GM18499 (cell line): ENCODE data around the gene PEX5L.
A peak's percentile ranks its signal among the peaks of the same experiment; 100 is the strongest.
"Not testable (repeated sequence)": the region's sequence is repeated elsewhere in the genome, so short reads cannot be mapped to it uniquely, and the experiment has no call there.

ENCODE experiments used
- ATAC-seq: cut with Tn5 transposase; IDR thresholded peaks from one replicate; pipeline ENCODE4 v1.9.1; 2021; ENCODE audit warnings: moderate number of reproducible peaks; ENCODE audit not compliant: insufficient read depth, unreplicated experiment

Gene PEX5L

DNA sequence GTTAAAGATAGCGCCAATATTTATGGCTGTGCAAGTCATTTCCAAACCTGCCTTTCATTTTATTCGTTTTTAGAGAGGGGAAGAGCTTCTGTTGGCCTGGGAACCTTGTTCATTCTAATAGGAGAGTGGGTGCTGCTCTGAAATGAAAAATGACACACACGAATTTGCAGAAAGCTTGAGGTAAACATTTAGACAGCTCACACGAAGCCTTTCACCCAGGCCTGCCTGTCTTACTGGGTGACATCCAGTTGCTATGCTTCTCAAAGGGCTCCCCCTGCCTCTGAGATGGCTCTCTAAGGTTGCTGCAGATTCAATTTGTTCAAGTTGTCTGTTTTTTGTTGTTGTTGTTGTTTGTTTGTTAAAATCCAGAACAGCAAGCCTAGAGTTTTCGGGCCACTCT lies 18.2 kb downstream of the PEX5L start:
- ATAC-seq, result no peak

DNA sequence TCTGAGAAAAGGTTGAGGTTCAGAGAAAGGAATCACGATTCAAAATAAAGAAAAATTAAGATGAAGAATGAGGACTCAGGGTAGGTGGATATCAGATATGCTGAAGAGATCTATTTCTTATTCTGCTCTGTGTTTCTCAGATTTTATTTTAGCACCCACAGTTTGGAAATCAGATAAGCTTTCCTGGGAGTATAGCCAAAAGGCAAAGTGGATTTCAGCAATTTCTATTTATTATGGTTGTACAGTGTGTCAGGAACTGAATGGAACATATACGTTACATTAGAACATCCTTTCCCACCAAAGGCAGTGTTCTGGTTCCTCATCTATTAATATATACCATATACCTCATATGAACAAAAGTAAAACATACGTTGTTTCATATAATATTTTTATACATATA lies 18.9 kb downstream of the PEX5L start:
- ATAC-seq, result no peak

GRCh38 chr3:180011927-180012326 lies 24.8 kb downstream of the PEX5L start:
- ATAC-seq, result no peak

DNA sequence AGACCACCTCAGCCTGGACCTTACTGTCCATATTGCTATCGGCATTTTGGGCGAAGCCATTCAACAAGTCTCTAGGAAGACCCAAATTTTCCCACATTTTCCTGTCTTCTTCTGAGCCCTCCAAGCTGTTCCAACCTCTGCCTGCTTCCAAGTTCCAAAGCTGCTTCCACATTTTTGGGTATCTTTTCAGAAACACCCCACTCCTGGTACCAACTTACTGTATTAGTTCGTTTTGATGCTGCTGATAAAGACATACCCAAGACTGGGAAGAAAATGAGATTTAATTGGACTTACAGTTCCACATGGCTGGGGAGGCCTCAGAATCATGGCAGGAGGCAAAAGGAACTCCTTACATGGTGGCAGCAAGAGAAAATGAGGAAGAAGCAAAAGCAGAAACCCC lies 28.4 kb downstream of the PEX5L start:
- not testable (repeated sequence) for ATAC-seq

DNA sequence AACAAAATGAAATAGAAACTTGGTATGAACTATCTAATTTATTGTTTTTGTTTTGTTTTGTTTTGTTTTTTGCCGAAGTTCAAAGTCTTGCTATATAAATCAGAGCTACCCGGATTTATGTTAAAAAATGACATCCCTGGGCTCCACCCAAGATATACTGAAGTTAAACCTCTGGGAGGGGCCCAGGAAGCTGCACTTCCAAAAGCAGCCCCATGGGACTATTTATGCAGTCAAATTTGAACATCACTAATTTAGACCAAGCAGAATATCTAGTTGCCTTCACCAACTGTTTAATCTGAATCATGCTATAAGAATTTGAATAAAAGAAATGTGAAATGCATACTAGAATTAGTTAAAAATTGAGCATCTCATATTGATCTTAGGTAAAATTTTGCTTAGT lies 32.2 kb downstream of the PEX5L start:
- no peak for ATAC-seq

DNA sequence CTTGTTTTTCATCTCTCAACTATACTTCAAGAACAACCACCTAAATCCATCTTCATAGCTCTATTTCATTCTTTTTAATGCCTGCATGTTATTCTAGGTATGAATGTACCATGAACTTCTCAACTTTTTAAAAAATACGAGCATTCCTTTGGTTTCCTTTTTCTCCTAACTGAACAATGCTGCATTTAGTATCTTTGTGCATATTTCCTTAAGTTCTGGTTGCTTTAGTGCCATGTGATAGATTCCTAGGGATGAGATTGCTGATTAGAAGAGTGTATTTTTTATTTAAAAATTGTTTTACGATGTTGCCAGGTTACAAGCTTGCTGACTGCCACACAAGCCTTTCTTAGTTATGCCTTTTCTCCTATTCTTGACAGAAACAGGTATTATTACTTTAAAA lies 34.7 kb downstream of the PEX5L start:
- no peak for ATAC-seq

DNA sequence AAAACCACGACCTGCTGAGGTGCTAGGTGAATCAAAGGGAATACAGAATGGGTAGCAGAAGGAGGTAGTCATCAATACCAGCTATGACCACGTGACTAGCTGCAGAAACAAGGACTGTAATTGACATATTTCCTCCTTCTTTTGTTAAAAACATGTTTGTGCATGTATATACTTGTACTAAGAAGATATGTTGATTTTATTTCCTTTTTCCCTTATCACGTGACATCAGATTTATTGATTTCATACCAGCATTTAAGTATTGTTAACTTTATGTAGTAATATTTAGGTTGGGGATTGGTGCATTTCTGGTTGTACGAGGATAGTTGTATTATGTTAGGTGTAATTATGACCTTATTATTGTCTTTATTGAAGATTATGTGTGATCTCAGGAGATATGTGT lies 36.2 kb downstream of the PEX5L start:
- ATAC-seq, result no peak

- no peak for ATAC-seq
These were observed 41.3 kb downstream of the PEX5L start for GRCh38 chr3:179995406-179995805.

DNA sequence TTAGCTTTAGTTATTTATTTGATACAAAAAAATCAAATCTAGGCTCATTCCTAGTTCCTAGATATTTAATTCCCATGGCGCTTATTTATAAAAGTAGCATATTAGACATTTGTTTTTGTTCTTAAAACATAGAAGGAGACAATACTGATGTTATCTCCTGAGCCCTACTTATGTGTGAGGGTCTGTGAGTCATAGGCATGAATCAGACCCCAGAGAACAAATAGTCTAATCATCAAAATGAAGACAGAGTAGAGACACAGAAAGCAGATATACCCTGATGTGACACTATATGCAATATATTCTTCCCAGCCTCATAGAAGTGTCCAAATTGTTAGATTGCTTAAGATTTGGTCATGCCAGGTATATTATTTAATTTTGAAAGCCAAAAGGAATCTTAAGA lies 44.9 kb downstream of the PEX5L start:
- no peak for ATAC-seq

- ATAC-seq, result no peak
These were observed 45.6 kb downstream of the PEX5L start for GRCh38 chr3:179991104-179991503.

DNA sequence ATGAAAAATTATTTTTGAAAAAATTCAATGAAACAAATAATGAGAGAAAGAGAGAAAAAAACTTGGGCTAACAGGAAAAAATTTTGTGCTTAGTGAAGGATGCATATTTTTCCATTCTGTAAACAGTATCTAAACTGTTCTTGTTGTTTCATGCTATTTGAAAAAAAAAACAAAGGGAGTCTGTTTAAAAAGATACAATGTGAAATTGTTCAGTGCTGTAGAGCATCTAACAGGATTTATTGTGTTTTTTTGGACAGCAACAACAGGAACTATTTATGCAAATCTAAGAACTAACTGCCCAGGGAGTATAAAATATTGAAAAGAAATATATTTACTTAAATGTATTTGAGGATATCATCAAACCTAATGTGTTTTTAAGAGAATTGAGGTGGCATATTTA lies 55.1 kb downstream of the PEX5L start:
- ATAC-seq, result no peak

DNA sequence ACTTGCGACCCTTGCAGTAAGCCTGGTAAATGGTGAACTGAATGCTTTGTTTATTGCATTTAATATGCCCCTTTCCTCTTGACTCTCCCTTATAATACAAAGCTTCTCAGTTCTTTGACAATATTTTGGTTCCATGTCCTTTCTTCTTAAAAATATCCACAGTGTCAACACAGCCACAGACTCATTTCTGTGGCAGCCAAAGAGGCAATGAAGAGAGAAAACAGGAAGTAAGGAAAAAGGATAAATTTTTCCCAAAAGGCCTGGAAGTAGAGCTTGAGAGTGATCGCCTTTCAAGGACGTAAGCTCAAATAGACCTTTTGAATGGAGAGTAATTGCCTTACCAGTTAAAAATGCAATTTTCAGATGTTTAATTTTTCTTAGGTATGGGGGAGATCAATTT lies 59.4 kb downstream of the PEX5L start:
- no peak for ATAC-seq

- ATAC-seq, result no peak
These were observed 62.8 kb downstream of the PEX5L start for GRCh38 chr3:179973931-179974361.

DNA sequence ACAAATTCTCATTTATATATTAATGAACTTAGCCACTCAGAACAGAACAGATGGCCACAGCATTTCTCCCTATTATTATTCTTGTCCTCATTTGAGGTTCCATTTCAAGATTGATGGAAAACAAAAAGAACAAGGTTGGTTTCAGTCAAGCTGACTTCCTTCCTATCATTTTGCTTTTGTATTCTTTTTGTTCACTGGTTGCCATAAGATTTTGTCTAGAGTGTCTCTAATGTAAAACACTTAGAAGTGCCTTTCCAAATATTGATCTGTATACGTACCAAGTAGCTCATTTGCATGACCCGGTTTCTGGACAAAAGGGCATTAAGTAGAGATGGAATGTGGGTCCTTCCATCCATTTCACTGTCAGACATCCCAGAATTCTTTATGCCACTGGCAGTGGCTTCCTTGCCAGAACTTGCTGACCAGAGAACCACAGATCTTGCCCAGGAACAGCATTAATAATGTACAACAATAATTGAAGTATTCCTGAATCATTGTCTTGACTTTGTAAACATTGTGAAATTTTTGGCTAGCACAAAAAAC lies 63.8 kb downstream of the PEX5L start:
- no peak for ATAC-seq

GRCh38 chr3:179971280-179971679 lies 65.5 kb downstream of the PEX5L start:
- ATAC-seq, result no peak

GRCh38 chr3:179970746-179971145 lies 66.0 kb downstream of the PEX5L start:
- no peak for ATAC-seq

DNA sequence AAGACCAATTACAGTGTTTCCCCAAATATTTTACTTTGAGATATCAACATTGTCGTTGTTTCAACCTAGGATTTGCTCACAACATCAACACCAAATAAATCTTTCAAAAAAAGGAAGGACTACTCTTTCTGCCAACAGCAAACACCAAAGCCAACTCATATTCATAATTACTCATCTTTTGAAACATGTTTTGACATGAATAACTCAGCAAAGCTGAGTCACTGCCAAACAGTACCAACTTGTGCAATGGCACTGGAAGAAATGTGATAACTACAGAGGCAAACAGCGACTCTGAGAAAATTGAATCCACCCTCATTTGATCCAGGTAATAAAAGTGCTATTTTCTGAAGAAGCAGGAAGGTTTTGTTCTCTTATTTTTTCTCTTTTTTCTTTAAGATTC lies 67.2 kb downstream of the PEX5L start:
- no peak for ATAC-seq

DNA sequence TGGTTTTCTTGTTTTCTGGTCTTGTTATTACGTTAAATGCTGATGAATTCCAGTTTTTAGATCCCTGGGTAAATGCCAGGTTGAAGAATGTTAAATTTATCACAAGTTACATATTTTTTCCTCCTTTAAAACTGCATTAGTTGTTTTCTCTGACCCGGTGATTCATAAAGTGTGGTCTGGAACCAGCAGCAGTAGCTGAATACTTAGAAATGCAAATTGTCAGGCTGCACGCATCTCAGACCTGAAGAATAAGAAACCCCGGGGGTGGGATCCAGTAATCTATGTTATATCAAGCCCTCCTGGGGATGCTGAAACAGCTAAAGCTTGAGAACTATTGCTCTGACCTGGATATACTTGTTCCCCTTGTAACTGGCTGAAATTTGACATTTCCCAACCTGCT lies 69.1 kb downstream of the PEX5L start:
- peak; percentile 74 for ATAC-seq

DNA sequence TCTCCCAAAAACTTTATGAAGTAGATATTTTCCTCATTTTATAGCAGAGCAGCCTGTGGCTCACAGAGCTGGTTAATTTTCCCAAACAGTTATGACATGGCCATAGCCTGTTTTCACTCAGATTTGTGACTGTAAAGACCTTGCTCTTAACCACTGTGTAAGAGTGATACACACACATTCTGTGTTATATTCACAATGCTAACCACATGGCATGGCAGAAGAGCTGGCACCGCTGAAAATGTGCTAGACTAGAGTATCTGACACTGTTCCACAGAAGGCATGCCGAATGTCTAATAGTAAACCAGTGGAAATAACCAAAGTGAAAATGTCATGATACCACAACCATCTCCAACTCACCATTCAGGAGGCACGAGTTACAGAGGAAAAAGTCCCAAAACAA lies 71.8 kb downstream of the PEX5L start:
- ATAC-seq, result no peak

GRCh38 chr3:179962629-179963387 lies 73.9 kb downstream of the PEX5L start:
- ATAC-seq, result no peak

DNA sequence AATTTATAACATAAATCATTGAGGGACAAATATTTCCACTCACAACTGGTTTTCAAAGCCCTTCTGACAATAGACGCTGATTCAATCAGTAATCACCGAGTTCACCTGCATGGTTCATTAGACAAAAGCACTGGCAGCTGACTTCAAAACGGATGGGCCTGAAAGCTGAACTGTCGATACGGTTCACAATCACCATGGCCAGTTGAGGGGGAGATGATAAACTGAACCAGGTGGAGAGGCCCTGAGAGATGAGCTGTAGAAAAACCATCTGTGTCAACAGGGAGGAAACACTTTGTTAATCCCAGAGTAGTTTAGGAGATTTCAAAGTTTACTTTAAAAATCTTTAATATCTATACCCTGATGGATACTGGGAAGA lies 75.0 kb downstream of the PEX5L start:
- peak; percentile 63 for ATAC-seq

DNA sequence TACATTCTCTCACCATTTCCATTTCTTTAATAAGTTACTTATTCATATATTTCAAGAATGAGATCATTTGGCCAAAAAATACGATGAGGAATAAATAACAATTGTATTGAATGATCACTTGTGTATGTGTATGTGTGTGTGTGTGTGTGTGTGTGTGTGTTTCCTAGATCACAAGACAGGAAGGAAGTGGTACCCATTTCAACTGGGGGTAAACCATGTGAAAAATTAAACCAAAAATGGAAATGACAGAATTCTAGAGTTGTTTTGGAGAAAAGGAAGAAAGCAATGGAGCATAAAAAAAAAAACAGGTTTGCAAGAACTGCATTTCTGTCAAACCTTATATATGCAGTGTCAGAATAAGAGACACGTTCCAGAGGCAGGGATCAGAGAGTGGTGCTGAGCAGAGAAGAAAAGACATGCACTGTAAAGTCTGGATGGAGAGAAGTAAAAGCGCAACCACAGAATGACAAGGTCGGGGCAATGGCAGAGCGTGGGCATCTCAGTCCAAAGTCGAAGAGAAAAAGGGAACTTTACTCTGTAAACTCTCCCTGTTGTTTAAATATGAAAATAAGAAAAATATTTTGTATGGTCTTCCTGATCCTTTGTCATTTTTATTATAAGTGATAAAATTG lies 75.5 kb downstream of the PEX5L start:
- ATAC-seq, result peak; percentile 2
